WTC11 (cell line): ENCODE results near the gene ZSWIM3.

Experiments
- CTCF ChIP-seq: fragments of 200-600 bp; IDR thresholded peaks from 2 replicates; pipeline ENCODE4 v1.8.0; 2022; ENCODE audit warnings: antibody characterized with exemption
- JUN ChIP-seq: sonication (generic); formaldehyde crosslinking; IDR thresholded peaks from 2 replicates; pipeline ENCODE4 v1.8.0; 2023; ENCODE audit warnings: mild to moderate bottlenecking, missing genetic modification reagents

GRCh38 chr20:45850238-45850637 lies 7.2 kb upstream of the ZSWIM3 start:
- TF ChIP-seq CTCF (no peak), JUN (CRISPR knock-in tag) (no peak)
